Left lobe of liver (tissue), 2 donors: ENCODE results near the gene NRXN3. TPM values are rescaled to one million over a fixed set of nuclear protein-coding genes. Genes with fewer than 3 reads are reported as not detected.
"Not testable (repeated sequence)": the region's sequence is repeated elsewhere in the genome, so short reads cannot be mapped to it uniquely, and the experiment has no call there.

Experiments used
- ATAC-seq: fragments of 200-7000 bp; cut with Tn5 transposase; one replicate; pipeline ENCODE4 v1.9.1; 2020; ENCODE audit warnings: mild to moderate bottlenecking, moderate library complexity
- DNase-seq: peaks from one replicate; pipeline ENCODE4 v3.0.0-alpha.2; 2020; ENCODE audit warnings: low spot score
- total RNA-seq: library from RNA; stranded (reverse); gene quantifications from one replicate; pipeline ENCODE4 v1.2.1, GENCODE V29; 2021
- donor health status: DM: no; HTN: no; CAD: no; lungs with moderate emphysema.
- donor health status: DM: no; HTN: yes; CAD: no.

NRXN3 gene
- total RNA-seq, 1 donor from 2014 or later: 0.20 TPM

- no peak for DNase-seq
These were observed 1557.7 kb downstream of the NRXN3 start for GRCh38 chr14:79727900-79728299.

GRCh38 chr14:79728331-79728730, 1558.2 kb downstream of the NRXN3 start:
- ATAC-seq: no peak

More at GRCh38 chr14:79727900-79728299, 1557.7 kb downstream of the NRXN3 start:
- ATAC-seq: no peak

GRCh38 chr14:79729731-79730130, 1559.6 kb downstream of the NRXN3 start:
- DNase-seq (no peak), ATAC-seq (no peak)

More at GRCh38 chr14:79728331-79728730, 1558.2 kb downstream of the NRXN3 start:
- DNase-seq: no peak

- ATAC-seq (no peak), DNase-seq (no peak)
These were observed 1560.0 kb downstream of the NRXN3 start for GRCh38 chr14:79730196-79730595.

GRCh38 chr14:79730953-79731352, 1560.8 kb downstream of the NRXN3 start:
- DNase-seq (no peak), ATAC-seq (no peak)

- no peak for ATAC-seq
- no peak for DNase-seq
These were observed 1562.9 kb downstream of the NRXN3 start for GRCh38 chr14:79732911-79733655.

- DNase-seq (no peak), ATAC-seq (no peak)
These were observed 1564.0 kb downstream of the NRXN3 start for GRCh38 chr14:79734151-79734550.

GRCh38 chr14:79734656-79735055, 1564.5 kb downstream of the NRXN3 start:
- ATAC-seq (no peak), DNase-seq (no peak)

GRCh38 chr14:79735121-79735520, 1564.9 kb downstream of the NRXN3 start:
- no peak for DNase-seq
- ATAC-seq: no peak

- no peak for DNase-seq
- no peak for ATAC-seq
These were observed 1570.0 kb downstream of the NRXN3 start for GRCh38 chr14:79740066-79740601.

GRCh38 chr14:79742142-79742541, 1572.0 kb downstream of the NRXN3 start:
- no peak for DNase-seq
- ATAC-seq: no peak

- ATAC-seq: no peak
- no peak for DNase-seq
These were observed 1574.9 kb downstream of the NRXN3 start for GRCh38 chr14:79745046-79745445.

- DNase-seq (no peak), ATAC-seq (no peak)
These were observed 1578.9 kb downstream of the NRXN3 start for GRCh38 chr14:79749065-79749464.

GRCh38 chr14:79758985-79759384, 1588.8 kb downstream of the NRXN3 start:
- ATAC-seq: no peak
- DNase-seq: no peak

GRCh38 chr14:79764323-79764722, 1594.2 kb downstream of the NRXN3 start:
- no peak for ATAC-seq
- DNase-seq: no peak

- DNase-seq (no peak), ATAC-seq (no peak)
These were observed 1596.3 kb downstream of the NRXN3 start for GRCh38 chr14:79766511-79766910.

GRCh38 chr14:79767251-79767650, 1597.1 kb downstream of the NRXN3 start:
- DNase-seq: no peak
- no peak for ATAC-seq

GRCh38 chr14:79767721-79768120, 1597.5 kb downstream of the NRXN3 start:
- not testable (repeated sequence) for ATAC-seq, DNase-seq

- ATAC-seq (no peak), DNase-seq (no peak)
These were observed 1611.7 kb downstream of the NRXN3 start for GRCh38 chr14:79781882-79782281.

- ATAC-seq: no peak
- no peak for DNase-seq
These were observed 1612.9 kb downstream of the NRXN3 start for GRCh38 chr14:79783041-79783440.

GRCh38 chr14:79786522-79786921, 1616.3 kb downstream of the NRXN3 start:
- no peak for ATAC-seq
- DNase-seq: no peak

- ATAC-seq: no peak
- DNase-seq: no peak
These were observed 1618.2 kb downstream of the NRXN3 start for GRCh38 chr14:79788346-79788745.
